ENCODE results near the gene OXT. TPM values are rescaled to one million over a fixed set of nuclear protein-coding genes. Genes with fewer than 3 reads are reported as not detected.

The OXT gene
- total RNA-seq, 1 experiment from 2014 or later, result not detected

DNA sequence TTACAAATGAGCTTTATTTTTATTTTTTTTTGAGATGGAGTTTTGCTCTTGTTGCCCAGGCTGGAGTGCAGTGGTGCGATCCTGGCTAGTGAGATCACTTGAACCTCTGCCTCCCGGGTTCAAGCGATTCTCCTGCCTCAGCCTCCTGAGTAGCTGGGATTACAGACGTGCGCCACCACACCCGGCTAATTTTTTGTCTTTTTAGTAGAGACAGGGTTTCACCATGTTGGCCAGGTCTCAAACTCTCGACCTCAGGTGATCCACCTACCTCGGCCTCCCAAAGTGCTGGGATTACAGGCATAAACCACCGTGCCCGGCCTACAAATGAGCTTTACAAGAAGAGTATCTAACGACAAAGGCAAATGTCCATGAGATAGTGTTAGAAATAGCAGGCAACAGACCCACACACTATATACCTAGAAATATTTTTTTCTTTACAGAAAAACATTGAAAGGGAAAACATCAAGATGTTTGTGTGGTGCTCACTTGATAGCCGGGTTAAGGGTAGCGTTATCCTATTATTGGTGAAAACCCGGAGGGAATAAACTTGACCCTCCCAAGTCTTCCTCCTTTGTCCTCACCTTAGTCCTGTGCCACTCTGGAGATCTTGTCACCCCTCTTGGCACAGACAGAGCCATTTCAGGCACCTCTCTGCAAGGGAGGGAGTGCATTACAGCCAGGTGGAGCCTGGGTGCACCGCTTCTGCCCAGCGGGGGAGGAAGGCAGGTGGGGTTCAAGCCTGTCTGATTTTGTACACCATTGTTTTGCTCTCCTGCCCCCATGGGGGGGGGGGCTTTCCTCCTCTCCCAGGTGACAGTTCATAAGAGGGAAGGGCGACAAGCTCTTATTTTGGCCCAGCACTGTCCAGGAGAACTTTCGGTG, 34.1 kb downstream of the OXT start:
- Histone ChIP-seq H4K20me1 (ENCODE audit: control insufficient read depth, insufficient read depth, insufficient read length) (no peaks in the 10 kb centered on the region), H2AK5ac (ENCODE audit: insufficient read length, low read length) (no peak overlapping the region), H2BK20ac (ENCODE audit: low read depth, low read length, poor library complexity, severe bottlenecking) (no peak overlapping the region), H2BK5ac (ENCODE audit: insufficient read length, low read length) (no peak overlapping the region), H3K14ac (ENCODE audit: insufficient read depth, low read length) (no peak overlapping the region; the same call in 1 of the 2 replicates), H2BK120ac (ENCODE audit: low read depth, low read length, poor library complexity, severe bottlenecking) (no peak overlapping the region), H4K5ac (ENCODE audit: insufficient read length, low read depth, low read length) (no peak overlapping the region), H3K23ac (ENCODE audit: insufficient read length, low read depth, low read length) (no peak overlapping the region), H3K27ac (ENCODE audit: insufficient read length, low read depth, low read length) (no peak overlapping the region), H3K79me2 (ENCODE audit: insufficient read depth, low read length) (no peaks in the 10 kb centered on the region), H2AFZ (ENCODE audit: low read length) (no peak overlapping the region), H2BK12ac (ENCODE audit: insufficient read length, low read depth, low read length) (no peak overlapping the region), H3K23me2 (ENCODE audit: insufficient read length, low read depth, low read length, poor library complexity, severe bottlenecking) (no peaks in the 10 kb centered on the region), H3K56ac (ENCODE audit: insufficient read length, low read depth, low read length) (no peak overlapping the region), H3K9me3 (ENCODE audit: control insufficient read depth, low read depth, low read length) (no peaks in the 10 kb centered on the region), H3K79me1 (ENCODE audit: insufficient read depth, low read depth, low read length, poor library complexity, severe bottlenecking) (no peaks in the 10 kb centered on the region), H3K27me3 (ENCODE audit: insufficient read depth, low read length) (no peaks in the 10 kb centered on the region), H3K4ac (ENCODE audit: low read depth, low read length) (no peak overlapping the region), H3T11ph (ENCODE audit: low read length) (no peak overlapping the region), H2BK15ac (ENCODE audit: low read depth, low read length) (no peak overlapping the region), H3K18ac (ENCODE audit: insufficient read length, low read depth, low read length) (no peak overlapping the region), H3K4me1 (ENCODE audit: insufficient read depth, low read length) (no peaks in the 10 kb centered on the region), H4K8ac (replicated peaks; ENCODE audit: insufficient read length, low read depth, low read length) (no peak overlapping the region), H4K91ac (ENCODE audit: insufficient read length, low read depth, low read length) (no peak overlapping the region), H3K4me2 (ENCODE audit: insufficient read depth, insufficient read length, low read length) (no peak overlapping the region), H3K9ac (ENCODE audit: extremely low read depth, insufficient read length, low read length) (no peak overlapping the region)
- no peak for DNase-seq
- Mint-ChIP-seq H3K36me3 (ENCODE audit: insufficient read depth in 1 of 3, low read depth in 3 of 3) (no peaks in the 10 kb centered on the region), H3K27me3 (ENCODE audit: low read depth) (no peaks in the 10 kb centered on the region; the same call in 1 of the 2 replicates), H3K4me1 (peaks cover 16 to 19% of the 10 kb centered on the region in 2 experiments), H3K9me3 (no peaks in the 10 kb centered on the region), H3K27ac (peak overlapping the region in 1 of 3 experiments; percentile 53; a peak in 3 of 7 replicates), H3K4me3 (no peak overlapping the region)
- no CpG with 5 or more reads among the region's 18 CpGs for WGBS (ENCODE audit: extremely low coverage, insufficient read length, low lambda C conversion rate)
- no peak for TF ChIP-seq CTCF (conservative IDR thresholded peaks at IDR 0.05)
